A549 treated with GW870086 at 1 μM for 4 hours (cell line): ENCODE data around the gene ZNF768. TPM values are rescaled to one million over a fixed set of nuclear protein-coding genes. Genes with fewer than 3 reads are reported as not detected.

Source experiments
- total RNA-seq: library from RNA; stranded (reverse); fragments of 200-300 nt; extraction: Qiagen RNA extraction; gene quantifications from 5 replicates; pipeline ENCODE4 v1.2.3, GENCODE V29; 2022; ENCODE audit warnings: low read depth

ZNF768 gene
- total RNA-seq: 37.2 to 46.2 TPM (median 45.5 TPM) in 5 replicates

DNA sequence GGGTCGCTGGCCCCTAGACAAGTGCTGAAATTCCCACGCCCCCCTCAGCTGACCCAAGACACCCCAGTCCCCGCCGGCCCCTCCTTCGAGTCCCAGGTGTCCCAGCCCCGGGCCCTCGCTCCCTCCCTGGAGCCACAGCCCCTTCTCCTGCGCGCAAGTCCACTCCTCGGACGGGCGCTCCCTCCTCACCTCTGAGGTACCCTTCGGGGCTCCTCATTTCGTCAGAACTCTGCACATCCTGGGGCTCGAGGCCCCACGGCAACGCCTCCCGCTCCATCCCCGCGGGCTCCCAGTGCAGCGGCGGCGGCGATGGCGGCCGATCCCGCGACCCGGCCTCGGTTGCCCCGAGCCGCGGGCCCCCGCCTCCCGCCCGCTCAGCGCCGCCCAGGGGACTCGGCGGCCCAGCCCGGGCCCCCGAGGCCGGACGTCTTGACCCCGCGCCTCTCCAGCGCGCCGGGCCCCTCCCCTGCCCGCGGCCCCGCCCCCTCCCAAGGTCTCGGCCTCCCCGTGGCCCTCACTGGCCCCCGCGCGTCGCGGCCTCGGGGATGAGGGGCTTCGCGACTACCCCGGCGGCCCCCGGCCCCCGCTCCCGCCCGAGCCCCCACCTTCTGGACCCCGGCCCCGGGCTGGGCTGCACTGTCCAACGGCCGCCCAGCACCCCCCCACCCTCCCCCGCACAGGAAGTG, at the start of gene ZNF768:
Gene ZNF768 (minus strand): TSS at position 430 of the 686 bp plus-strand sequence. CDS start 153 bp downstream, at position 277.

DNA sequence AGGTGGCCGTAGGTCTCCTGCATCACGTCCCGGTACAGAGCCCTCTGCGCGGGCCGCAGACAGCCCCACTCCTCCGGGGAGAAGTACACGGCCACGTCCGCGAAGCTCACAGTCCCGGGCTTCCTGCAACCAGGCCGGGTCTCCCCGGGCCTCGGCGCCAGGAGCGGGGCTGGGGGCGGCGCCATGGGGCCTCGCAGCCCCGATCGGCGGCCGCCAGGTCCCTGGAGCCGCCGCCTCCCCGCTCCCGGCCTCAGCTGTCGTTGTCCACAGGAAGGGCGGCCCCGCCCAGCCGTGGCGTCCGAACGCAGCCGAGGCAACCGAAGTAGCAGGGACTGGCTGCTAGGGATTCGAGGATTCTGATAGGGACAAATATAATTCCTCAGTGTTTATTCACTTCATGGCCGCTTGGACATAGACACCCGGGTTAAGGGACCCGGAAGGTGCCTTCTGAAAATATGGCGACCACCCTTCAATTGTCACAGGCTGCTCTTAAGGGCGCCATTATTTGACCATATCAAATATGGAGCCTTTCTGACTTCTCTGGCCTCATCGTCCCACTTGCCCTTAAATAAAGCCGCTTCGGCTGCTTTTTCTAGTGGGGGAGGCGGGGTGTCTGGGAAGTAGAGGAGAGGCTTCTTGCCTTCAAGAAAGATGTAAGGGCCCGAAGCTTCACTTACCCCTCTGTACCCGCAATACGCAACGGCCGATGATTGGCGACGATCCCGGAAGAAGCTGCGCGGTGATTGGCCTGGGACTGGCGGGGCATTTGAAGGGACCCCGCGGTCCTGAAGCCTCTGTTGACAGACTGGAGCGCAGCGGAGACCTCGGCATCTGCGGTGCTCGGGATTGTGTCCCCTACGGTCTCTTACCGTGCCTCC, 45.3 kb upstream of the ZNF768 start, which contains the start of gene ZNF688:
Gene ZNF688 (minus strand): TSS at position 270 of the 878 bp plus-strand sequence. CDS start 85 bp downstream, at position 185.

DNA sequence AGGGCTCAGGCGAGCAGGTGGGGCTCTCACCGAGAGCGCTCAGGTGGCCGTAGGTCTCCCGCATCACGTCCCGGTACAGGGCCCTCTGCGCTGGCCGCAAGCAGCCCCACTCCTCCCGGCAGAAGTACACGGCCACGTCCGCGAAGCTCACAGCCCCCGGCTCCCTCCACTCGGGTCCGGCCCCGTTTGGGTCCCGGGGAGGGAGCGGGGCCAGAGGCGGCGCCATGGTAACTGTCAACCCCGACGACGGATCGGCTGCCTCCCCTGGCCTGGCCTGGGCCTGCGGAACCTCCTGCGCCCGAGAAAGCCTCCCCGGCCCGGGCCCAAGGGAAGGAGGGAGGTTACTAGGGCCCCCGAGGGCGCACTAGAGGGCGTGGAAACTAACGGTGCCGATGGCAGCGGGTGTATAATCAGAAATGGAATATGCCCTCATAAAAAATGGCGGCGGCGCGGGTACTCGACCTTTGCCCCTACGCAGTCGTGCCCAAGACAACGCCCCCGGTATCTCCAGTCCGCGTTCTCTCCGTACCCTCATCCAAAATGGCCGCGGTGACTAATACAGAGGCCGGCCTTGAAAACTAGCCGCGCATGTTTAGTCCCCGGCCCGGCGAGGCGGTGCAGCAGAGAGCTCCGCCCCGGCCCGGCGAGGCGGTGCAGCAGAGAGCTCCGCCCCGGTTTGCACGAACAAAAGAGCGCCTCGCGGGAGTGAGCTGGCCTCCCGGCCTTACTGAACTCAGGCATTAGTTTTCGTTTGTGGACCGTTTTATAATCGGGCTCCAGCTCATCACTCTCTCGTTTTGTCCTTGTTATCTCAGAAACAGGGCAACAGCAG, 31.8 kb upstream of the ZNF768 start, which contains the start of gene ZNF764:
Gene ZNF764 (minus strand): TSS at position 418 of the 832 bp plus-strand sequence. CDS start 192 bp downstream, at position 226.

DNA sequence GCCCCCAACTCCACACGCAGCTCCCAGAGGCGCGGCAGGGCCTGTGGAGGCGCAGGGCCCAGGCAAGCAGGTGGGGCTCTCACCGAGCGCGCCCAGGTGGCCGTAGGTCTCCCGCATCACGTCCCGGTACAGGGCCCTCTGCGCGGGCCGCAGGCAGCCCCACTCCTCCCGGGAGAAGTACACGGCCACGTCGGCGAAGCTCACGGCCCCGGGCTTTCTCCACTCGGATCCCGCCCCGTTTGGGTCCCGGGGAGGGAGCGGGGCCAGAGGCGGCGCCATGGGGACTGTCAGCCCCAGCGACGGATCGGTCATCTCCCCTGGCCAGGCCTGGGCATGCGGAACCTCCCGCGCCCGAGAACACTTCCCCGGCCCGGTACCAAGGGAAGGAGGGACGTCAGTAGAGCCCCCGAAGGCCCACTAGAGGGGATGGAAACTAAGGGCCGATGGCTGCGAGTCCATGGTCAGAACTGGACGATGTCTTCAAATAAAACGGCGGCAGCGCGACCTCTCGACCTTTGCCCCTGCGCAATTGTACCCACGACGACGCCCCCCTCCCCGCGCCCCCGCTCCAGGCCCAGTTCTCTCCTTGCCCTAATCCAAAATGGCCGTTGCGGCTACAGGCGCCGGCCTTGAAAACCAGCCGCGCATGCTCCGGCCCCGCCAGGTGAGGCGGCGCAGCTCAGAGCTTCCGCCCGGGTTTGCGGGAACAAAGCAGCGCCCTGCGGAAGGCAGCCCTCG, 8.2 kb upstream of the ZNF768 start, which contains the start of gene ZNF747:
Gene ZNF747 (minus strand): TSS at position 491 of the 738 bp plus-strand sequence. CDS start 179 bp downstream, at position 312.

Other genes starting within 250 kb of the ZNF768 start
- gene CD2BP2, start 171.3 kb downstream of the ZNF768 start, total RNA-seq: 59.5 to 68.2 TPM (median 64.0 TPM) in 5 replicates
- 23.3 to 30.4 TPM (median 27.7 TPM) in 5 replicates for gene TBC1D10B, start 156.1 kb downstream of the ZNF768 start, total RNA-seq
- gene MYL11, start 151.8 kb downstream of the ZNF768 start, total RNA-seq: 0.51 TPM in 1 of 5 replicates, not detected in the others
- gene SEPTIN1, start 144.0 kb downstream of the ZNF768 start, total RNA-seq: 1.1 to 2.0 TPM (median 1.6 TPM) in 5 replicates
- gene ZNF48, start 131.1 kb downstream of the ZNF768 start, total RNA-seq: 11.2 to 15.5 TPM (median 12.8 TPM) in 5 replicates
- gene ZNF771, start 119.0 kb downstream of the ZNF768 start, total RNA-seq: 3.5 to 6.1 TPM (median 5.2 TPM) in 5 replicates
- gene DCTPP1, start 96.5 kb downstream of the ZNF768 start, total RNA-seq: 101 to 138 TPM (median 133 TPM) in 5 replicates
- 47.6 to 51.6 TPM (median 49.4 TPM) in 5 replicates for gene SEPHS2, start 80.7 kb downstream of the ZNF768 start, total RNA-seq
- gene ITGAL, start 53.8 kb downstream of the ZNF768 start, total RNA-seq: 0.02 TPM in 1 of 5 replicates, not detected in the others
- gene ZNF747, start 8.3 kb upstream of the ZNF768 start, total RNA-seq: 3.3 to 4.9 TPM (median 4.5 TPM) in 5 replicates
- 4.2 to 6.6 TPM (median 6.2 TPM) in 5 replicates for gene ZNF764, start 31.8 kb upstream of the ZNF768 start, total RNA-seq
- gene ZNF688, start 45.1 kb upstream of the ZNF768 start, total RNA-seq: 5.5 to 8.0 TPM (median 6.7 TPM) in 5 replicates
- gene ZNF785, start 59.1 kb upstream of the ZNF768 start, total RNA-seq: not detected in 5 replicates
- 7.3 to 9.9 TPM (median 8.5 TPM) in 5 replicates for gene ZNF689, start 83.8 kb upstream of the ZNF768 start, total RNA-seq
- 20.5 to 24.8 TPM (median 22.6 TPM) in 5 replicates for gene PRR14, start 124.4 kb upstream of the ZNF768 start, total RNA-seq
- gene FBRS, start 131.9 kb upstream of the ZNF768 start, total RNA-seq: 29.0 to 42.4 TPM (median 40.9 TPM) in 5 replicates
- gene SRCAP, start 172.6 kb upstream of the ZNF768 start, total RNA-seq: 10.9 to 27.0 TPM (median 21.2 TPM) in 5 replicates
- 23.5 to 29.4 TPM (median 28.8 TPM) in 5 replicates for gene PHKG2, start 221.9 kb upstream of the ZNF768 start, total RNA-seq
- 5.6 to 9.2 TPM (median 7.7 TPM) in 5 replicates for gene CFAP119, start 235.5 kb upstream of the ZNF768 start, total RNA-seq
- 71.8 to 88.1 TPM (median 83.4 TPM) in 5 replicates for gene RNF40, start 235.8 kb upstream of the ZNF768 start, total RNA-seq